Ishikawa (cell line): ENCODE data around the gene KRTAP26-1.

ENCODE experiments used
- CEBPB ChIP-seq: IDR thresholded peaks from 2 replicates; pipeline ENCODE4 v1.6.1; 2012
- CREB1 ChIP-seq: IDR thresholded peaks from 2 replicates; pipeline ENCODE4 v1.6.1; 2012; ENCODE audit warnings: low read depth
- EGR1 ChIP-seq: IDR thresholded peaks from 2 replicates; pipeline ENCODE4 v1.6.1; 2012
- EP300 ChIP-seq: IDR thresholded peaks from 2 replicates; pipeline ENCODE4 v1.6.1; 2012; ENCODE audit warnings: borderline replicate concordance
- FOXM1 ChIP-seq: IDR thresholded peaks from 2 replicates; pipeline ENCODE4 v1.6.1; 2012; ENCODE audit warnings: low read depth, borderline replicate concordance
- NFIC ChIP-seq: IDR thresholded peaks from 2 replicates; pipeline ENCODE4 v1.6.1; 2012
- RAD21 ChIP-seq: IDR thresholded peaks from 2 replicates; pipeline ENCODE4 v1.6.1; 2012; ENCODE audit warnings: low read depth
- TAF1 ChIP-seq: IDR thresholded peaks from 2 replicates; pipeline ENCODE4 v1.6.1; 2012; ENCODE audit warnings: low read depth, mild to moderate bottlenecking
- TCF12 ChIP-seq: IDR thresholded peaks from 2 replicates; pipeline ENCODE4 v1.6.1; 2012; ENCODE audit warnings: low read depth
- TEAD4 ChIP-seq: IDR thresholded peaks from 2 replicates; pipeline ENCODE4 v1.6.1; 2012
- YY1 ChIP-seq: IDR thresholded peaks from 2 replicates; pipeline ENCODE4 v1.6.1; 2012; ENCODE audit warnings: low read depth
- ZBTB7A ChIP-seq: IDR thresholded peaks from 2 replicates; pipeline ENCODE4 v1.6.1; 2012; ENCODE audit warnings: low read depth
- TF ChIP-seq, protein P1 (sequence below): IDR thresholded peaks from 2 replicates; pipeline ENCODE4 v1.6.1; 2012; ENCODE audit warnings: low read depth, mild to moderate bottlenecking
- TF ChIP-seq, protein P2 (sequence below): IDR thresholded peaks from 2 replicates; pipeline ENCODE4 v1.6.1; 2012
- TF ChIP-seq, protein P3 (sequence below): IDR thresholded peaks from 2 replicates; pipeline ENCODE4 v1.6.1; 2012

Gene KRTAP26-1

GRCh38 chr21:30320215-30320614 lies at the start of gene KRTAP26-1:
Gene KRTAP26-1, minus strand, starts transcription at chr21:30320315. Its CDS starts 280 bp downstream, at chr21:30320035.
- TF ChIP-seq, protein P1, sequence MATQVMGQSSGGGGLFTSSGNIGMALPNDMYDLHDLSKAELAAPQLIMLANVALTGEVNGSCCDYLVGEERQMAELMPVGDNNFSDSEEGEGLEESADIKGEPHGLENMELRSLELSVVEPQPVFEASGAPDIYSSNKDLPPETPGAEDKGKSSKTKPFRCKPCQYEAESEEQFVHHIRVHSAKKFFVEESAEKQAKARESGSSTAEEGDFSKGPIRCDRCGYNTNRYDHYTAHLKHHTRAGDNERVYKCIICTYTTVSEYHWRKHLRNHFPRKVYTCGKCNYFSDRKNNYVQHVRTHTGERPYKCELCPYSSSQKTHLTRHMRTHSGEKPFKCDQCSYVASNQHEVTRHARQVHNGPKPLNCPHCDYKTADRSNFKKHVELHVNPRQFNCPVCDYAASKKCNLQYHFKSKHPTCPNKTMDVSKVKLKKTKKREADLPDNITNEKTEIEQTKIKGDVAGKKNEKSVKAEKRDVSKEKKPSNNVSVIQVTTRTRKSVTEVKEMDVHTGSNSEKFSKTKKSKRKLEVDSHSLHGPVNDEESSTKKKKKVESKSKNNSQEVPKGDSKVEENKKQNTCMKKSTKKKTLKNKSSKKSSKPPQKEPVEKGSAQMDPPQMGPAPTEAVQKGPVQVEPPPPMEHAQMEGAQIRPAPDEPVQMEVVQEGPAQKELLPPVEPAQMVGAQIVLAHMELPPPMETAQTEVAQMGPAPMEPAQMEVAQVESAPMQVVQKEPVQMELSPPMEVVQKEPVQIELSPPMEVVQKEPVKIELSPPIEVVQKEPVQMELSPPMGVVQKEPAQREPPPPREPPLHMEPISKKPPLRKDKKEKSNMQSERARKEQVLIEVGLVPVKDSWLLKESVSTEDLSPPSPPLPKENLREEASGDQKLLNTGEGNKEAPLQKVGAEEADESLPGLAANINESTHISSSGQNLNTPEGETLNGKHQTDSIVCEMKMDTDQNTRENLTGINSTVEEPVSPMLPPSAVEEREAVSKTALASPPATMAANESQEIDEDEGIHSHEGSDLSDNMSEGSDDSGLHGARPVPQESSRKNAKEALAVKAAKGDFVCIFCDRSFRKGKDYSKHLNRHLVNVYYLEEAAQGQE = no peak
- TF ChIP-seq, protein P2, sequence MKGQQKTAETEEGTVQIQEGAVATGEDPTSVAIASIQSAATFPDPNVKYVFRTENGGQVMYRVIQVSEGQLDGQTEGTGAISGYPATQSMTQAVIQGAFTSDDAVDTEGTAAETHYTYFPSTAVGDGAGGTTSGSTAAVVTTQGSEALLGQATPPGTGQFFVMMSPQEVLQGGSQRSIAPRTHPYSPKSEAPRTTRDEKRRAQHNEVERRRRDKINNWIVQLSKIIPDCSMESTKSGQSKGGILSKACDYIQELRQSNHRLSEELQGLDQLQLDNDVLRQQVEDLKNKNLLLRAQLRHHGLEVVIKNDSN = no peak
- TF ChIP-seq CEBPB (no peak), NFIC (no peak), TEAD4 (no peak), FOXM1 (no peak), TCF12 (no peak), EP300 (no peak), CREB1 (no peak), RAD21 (no peak), YY1 (no peak), TAF1 (no peak), ZBTB7A (no peak), EGR1 (no peak)
- TF ChIP-seq, protein P3, sequence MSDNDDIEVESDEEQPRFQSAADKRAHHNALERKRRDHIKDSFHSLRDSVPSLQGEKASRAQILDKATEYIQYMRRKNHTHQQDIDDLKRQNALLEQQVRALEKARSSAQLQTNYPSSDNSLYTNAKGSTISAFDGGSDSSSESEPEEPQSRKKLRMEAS = no peak

DNA sequence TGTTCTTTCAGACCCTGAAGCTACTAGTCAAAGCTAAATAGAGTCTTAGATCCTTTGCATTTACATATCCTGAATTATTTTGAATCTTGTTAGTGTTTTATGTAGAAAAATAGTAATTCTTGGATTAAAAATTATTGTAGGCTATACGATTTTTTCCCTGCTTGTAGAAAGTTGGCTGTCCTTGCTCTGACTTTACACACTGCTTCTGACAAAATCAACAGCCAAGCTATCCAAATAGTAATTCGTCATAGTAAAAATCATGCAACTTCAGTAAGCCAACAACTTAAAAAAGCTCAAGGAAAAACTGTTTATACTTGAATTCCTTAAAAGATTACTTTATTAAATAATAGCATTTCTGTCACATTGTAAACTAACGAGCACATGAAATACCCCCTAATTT lies 35.8 kb upstream of the KRTAP26-1 start:
- TF ChIP-seq, protein P1 = no peak
- no peak for TF ChIP-seq YY1
- TF ChIP-seq TCF12 = no peak
- TF ChIP-seq EGR1 = no peak
- no peak for TF ChIP-seq ZBTB7A
- TF ChIP-seq, protein P3 = no peak
- no peak for TF ChIP-seq FOXM1
- no peak for TF ChIP-seq CEBPB
- no peak for TF ChIP-seq NFIC
- TF ChIP-seq, protein P2 = no peak
- no peak for TF ChIP-seq CREB1
- TF ChIP-seq TAF1 = no peak
- TF ChIP-seq RAD21 = no peak
- TF ChIP-seq TEAD4 = no peak
- TF ChIP-seq EP300 = no peak

- TF ChIP-seq EP300 (no peak), ZBTB7A (no peak), TAF1 (no peak), RAD21 (no peak), NFIC (no peak), TEAD4 (no peak), CREB1 (no peak), TCF12 (no peak), CEBPB (no peak), EGR1 (no peak), YY1 (no peak)
- TF ChIP-seq, protein P3 = no peak
- TF ChIP-seq, protein P2 = no peak
Observed at GRCh38 chr21:30354308-30355005, 34.3 kb upstream of the KRTAP26-1 start.

DNA sequence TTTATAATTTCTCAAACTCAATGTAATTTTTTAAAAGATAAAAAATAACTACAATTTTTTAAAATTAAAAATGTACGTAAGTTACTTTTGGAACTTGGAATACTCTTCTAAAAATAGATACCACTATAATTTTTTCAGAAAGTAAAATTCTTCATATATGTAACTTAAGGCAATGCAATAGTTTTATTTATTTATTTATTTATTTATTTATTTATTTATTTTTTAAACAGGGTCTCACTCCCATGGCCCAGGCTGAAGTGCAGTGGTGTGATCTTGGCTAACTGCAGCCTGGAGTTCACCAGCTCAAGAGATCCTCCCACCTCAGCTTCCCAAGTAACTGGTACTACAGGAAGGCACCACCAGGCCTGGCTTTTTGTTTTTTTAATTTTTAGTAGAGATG lies 31.4 kb upstream of the KRTAP26-1 start:
- no peak for TF ChIP-seq CEBPB
- TF ChIP-seq TCF12 = no peak
- TF ChIP-seq FOXM1 = no peak

- TF ChIP-seq ZBTB7A = no peak
Observed at GRCh38 chr21:30349572-30349971, 29.5 kb upstream of the KRTAP26-1 start.

- no peak for TF ChIP-seq ZBTB7A
- no peak for TF ChIP-seq EGR1
- no peak for TF ChIP-seq TAF1
- TF ChIP-seq, protein P1 = no peak
- TF ChIP-seq TCF12 = no peak
- TF ChIP-seq CEBPB = no peak
- no peak for TF ChIP-seq CREB1
- no peak for TF ChIP-seq RAD21
- no peak for TF ChIP-seq EP300
- no peak for TF ChIP-seq NFIC
- TF ChIP-seq, protein P2 = no peak
- no peak for TF ChIP-seq TEAD4
- TF ChIP-seq FOXM1 = no peak
- no peak for TF ChIP-seq YY1
- TF ChIP-seq, protein P3 = no peak
Observed at GRCh38 chr21:30348506-30348905, 28.4 kb upstream of the KRTAP26-1 start, which contains the start of gene KRTAP23-1. Gene KRTAP23-1, minus strand, starts transcription at chr21:30348606. Its CDS starts 0 bp downstream, at chr21:30348606.
